Progenitor cell of endocrine pancreas (in vitro differentiated cells): ENCODE measurements around the gene DNAJC5. TPM values are rescaled to one million over a fixed set of nuclear protein-coding genes. Genes with fewer than 3 reads are reported as not detected.
"Not testable (repeated sequence)": the region's sequence is repeated elsewhere in the genome, so short reads cannot be mapped to it uniquely, and the experiment has no call there.

Experiments used
- DNase-seq: peaks from one replicate; pipeline ENCODE4 v3.0.0; 2021; ENCODE audit warnings: low spot score; ENCODE audit not compliant: unreplicated experiment
- H3K27ac Mint-ChIP-seq: 2 replicates; pipeline ENCODE4 v1.8.0; 2021; ENCODE audit warnings: mild to moderate bottlenecking, moderate library complexity, mixed read lengths
- H3K27me3 Mint-ChIP-seq: 2 replicates; pipeline ENCODE4 v1.8.0; 2021; ENCODE audit warnings: mixed read lengths
- H3K36me3 Mint-ChIP-seq: 2 replicates; pipeline ENCODE4 v1.8.0; 2022; ENCODE audit warnings: mixed read lengths; ENCODE audit not compliant: insufficient read depth
- H3K4me1 Mint-ChIP-seq: 2 replicates; pipeline ENCODE4 v1.8.0; 2021; ENCODE audit warnings: low read depth, mixed read lengths
- H3K4me3 Mint-ChIP-seq: 2 replicates; pipeline ENCODE4 v1.8.0; 2021; ENCODE audit warnings: low read depth, mild to moderate bottlenecking, moderate library complexity, mixed read lengths
- H3K9me3 Mint-ChIP-seq: 2 replicates; pipeline ENCODE4 v1.8.0; 2021; ENCODE audit warnings: low read depth, mixed read lengths
- CTCF ChIP-seq: fragments of 200-600 bp; sonication (generic); IDR thresholded peaks from one replicate; pipeline ENCODE4 v1.5.0; 2021; ENCODE audit warnings: antibody characterized with exemption, mild to moderate bottlenecking; ENCODE audit not compliant: unreplicated experiment
- total RNA-seq: library from RNA; stranded (reverse); gene quantifications from 2 replicates; pipeline ENCODE4 v1.2.1, GENCODE V29; 2021

Gene DNAJC5
- total RNA-seq, 1 donor from 2014 or later: 41.8 TPM

- Mint-ChIP-seq H3K4me3 (peak overlapping the region; percentile 25), H3K36me3 (peaks cover 9% of the 10 kb centered on the region), H3K9me3 (no peaks in the 10 kb centered on the region), H3K4me1 (peaks cover 9% of the 10 kb centered on the region), H3K27ac (no peak overlapping the region), H3K27me3 (no peaks in the 10 kb centered on the region)
- peak; percentile 98 for TF ChIP-seq CTCF
- DNase-seq: peak; percentile 90
These were observed 78.9 kb downstream of the DNAJC5 start for GRCh38 chr20:63973636-63974401.

GRCh38 chr20:63974402-63975200 lies 79.7 kb downstream of the DNAJC5 start:
- no peak for DNase-seq

GRCh38 chr20:63976511-63976910 lies 81.6 kb downstream of the DNAJC5 start:
- not testable (repeated sequence) for DNase-seq, H3K27me3 Mint-ChIP-seq, H3K9me3 Mint-ChIP-seq, H3K27ac Mint-ChIP-seq, H3K36me3 Mint-ChIP-seq
- Mint-ChIP-seq H3K4me1 (peaks cover 19% of the 10 kb centered on the region), H3K4me3 (peak overlapping the region; percentile 24)

More at GRCh38 chr20:63974402-63975200, 79.7 kb downstream of the DNAJC5 start:
- Mint-ChIP-seq H3K4me1 (peaks cover 7% of the 10 kb centered on the region), H3K9me3 (no peaks in the 10 kb centered on the region), H3K36me3 (peaks cover 9% of the 10 kb centered on the region), H3K27ac (no peak overlapping the region), H3K4me3 (no peak overlapping the region), H3K27me3 (no peaks in the 10 kb centered on the region)
- TF ChIP-seq CTCF: no peak

GRCh38 chr20:63976980-63977738 lies 82.2 kb downstream of the DNAJC5 start:
- Mint-ChIP-seq H3K36me3 (peaks cover 9% of the 10 kb centered on the region), H3K9me3 (no peaks in the 10 kb centered on the region), H3K4me1 (peaks cover 23% of the 10 kb centered on the region), H3K27me3 (no peaks in the 10 kb centered on the region), H3K4me3 (peak overlapping the region; percentile 78), H3K27ac (peak overlapping the region; percentile 27)
- no peak for TF ChIP-seq CTCF
- no peak for DNase-seq

- H3K4me3 Mint-ChIP-seq: peak overlapping the region; percentile 78
- H3K9me3 Mint-ChIP-seq: no peaks in the 10 kb centered on the region
- DNase-seq: no peak
- H3K27me3 Mint-ChIP-seq: no peaks in the 10 kb centered on the region
- no peak for TF ChIP-seq CTCF
- H3K27ac Mint-ChIP-seq: peak overlapping the region; percentile 27
- peaks cover 27% of the 10 kb centered on the region for H3K4me1 Mint-ChIP-seq
- H3K36me3 Mint-ChIP-seq: peaks cover 12% of the 10 kb centered on the region
These were observed 82.9 kb downstream of the DNAJC5 start for GRCh38 chr20:63977739-63978276.
